ENCODE measurements around the gene HES1. TPM values are rescaled to one million over a fixed set of nuclear protein-coding genes. Genes with fewer than 3 reads are reported as not detected.

HES1 gene
- total and polyA plus RNA-seq, 10 of the 15 experiments (the other 5 are each of a cell fraction or from before 2014, with no cell fraction given): 0.46 to 5.3 (median 2.3) TPM

DNA sequence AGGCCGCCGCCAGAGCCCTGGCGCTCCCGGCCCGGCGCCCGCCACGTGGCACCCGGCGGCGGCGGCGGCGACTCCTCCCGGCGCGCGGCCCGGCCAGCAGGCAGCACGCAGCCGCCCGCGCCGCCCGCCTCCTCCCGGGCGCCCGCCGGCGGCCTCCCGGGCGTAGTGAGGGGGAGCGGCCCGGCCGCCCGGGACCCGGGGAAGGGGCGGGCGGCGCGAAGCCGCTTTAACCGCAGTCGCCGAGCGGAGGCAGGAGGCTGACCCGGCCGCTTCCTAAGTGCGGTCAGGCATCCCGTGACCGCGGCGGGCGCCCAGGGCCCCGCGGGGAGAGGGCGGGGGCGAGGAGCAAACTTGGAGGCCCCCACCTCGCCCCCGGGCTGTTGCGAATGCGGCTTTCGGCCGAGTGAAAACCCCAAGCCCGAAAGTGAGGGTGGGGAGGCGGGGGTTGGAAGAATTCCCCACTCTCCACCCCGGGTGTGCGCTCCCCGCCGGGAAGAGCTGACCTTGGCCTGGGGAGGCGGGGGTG, 1.7 kb upstream of the HES1 start (continued):
- TF ChIP-seq FOS (IDR thresholded peaks at IDR 0.05; ENCODE audit: borderline replicate concordance, extremely low read depth, insufficient read length) (no peak), CBX5 (IDR thresholded peaks at IDR 0.05; ENCODE audit: low read depth) (no peak), RAD21 (IDR thresholded peaks at IDR 0.05; ENCODE audit: insufficient read depth, low read depth, low read length) (no peak), YBX1 (IDR thresholded peaks at IDR 0.05) (no peak), IKZF1 (conservative IDR thresholded peaks at IDR 0.05) (peak; percentile 87), ZNF622 (IDR thresholded peaks at IDR 0.05) (no peak), CHD2 (IDR thresholded peaks at IDR 0.05; ENCODE audit: borderline replicate concordance, low read depth, low read length) (no peak), NR2F1 (conservative IDR thresholded peaks at IDR 0.05) (peak; percentile 68), JUNB (IDR thresholded peaks at IDR 0.05) (no peak), SREBF1 (IDR thresholded peaks at IDR 0.05; ENCODE audit: low read length) (no peak), PAX5 (IDR thresholded peaks at IDR 0.05; ENCODE audit: borderline replicate concordance, low read depth, low read length) (peak; percentile 50; the same call in 1 of the 2 replicates), SPI1 (IDR thresholded peaks at IDR 0.05; ENCODE audit: borderline replicate concordance, insufficient read depth, low read depth, low read length) (no peak), ZNF384 (IDR thresholded peaks at IDR 0.05; ENCODE audit: borderline replicate concordance, low read depth, low read length) (no peak), TCF7 (IDR thresholded peaks at IDR 0.05; ENCODE audit: borderline replicate concordance) (no peak), ELK1 (IDR thresholded peaks at IDR 0.05; ENCODE audit: low read depth, low read length) (no peak)
- TF ChIP-seq, protein P1, sequence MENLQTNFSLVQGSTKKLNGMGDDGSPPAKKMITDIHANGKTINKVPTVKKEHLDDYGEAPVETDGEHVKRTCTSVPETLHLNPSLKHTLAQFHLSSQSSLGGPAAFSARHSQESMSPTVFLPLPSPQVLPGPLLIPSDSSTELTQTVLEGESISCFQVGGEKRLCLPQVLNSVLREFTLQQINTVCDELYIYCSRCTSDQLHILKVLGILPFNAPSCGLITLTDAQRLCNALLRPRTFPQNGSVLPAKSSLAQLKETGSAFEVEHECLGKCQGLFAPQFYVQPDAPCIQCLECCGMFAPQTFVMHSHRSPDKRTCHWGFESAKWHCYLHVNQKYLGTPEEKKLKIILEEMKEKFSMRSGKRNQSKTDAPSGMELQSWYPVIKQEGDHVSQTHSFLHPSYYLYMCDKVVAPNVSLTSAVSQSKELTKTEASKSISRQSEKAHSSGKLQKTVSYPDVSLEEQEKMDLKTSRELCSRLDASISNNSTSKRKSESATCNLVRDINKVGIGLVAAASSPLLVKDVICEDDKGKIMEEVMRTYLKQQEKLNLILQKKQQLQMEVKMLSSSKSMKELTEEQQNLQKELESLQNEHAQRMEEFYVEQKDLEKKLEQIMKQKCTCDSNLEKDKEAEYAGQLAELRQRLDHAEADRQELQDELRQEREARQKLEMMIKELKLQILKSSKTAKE (IDR thresholded peaks at IDR 0.05; ENCODE audit: low read depth, poor library complexity, severe bottlenecking): no peak
- TF ChIP-seq, protein P2, sequence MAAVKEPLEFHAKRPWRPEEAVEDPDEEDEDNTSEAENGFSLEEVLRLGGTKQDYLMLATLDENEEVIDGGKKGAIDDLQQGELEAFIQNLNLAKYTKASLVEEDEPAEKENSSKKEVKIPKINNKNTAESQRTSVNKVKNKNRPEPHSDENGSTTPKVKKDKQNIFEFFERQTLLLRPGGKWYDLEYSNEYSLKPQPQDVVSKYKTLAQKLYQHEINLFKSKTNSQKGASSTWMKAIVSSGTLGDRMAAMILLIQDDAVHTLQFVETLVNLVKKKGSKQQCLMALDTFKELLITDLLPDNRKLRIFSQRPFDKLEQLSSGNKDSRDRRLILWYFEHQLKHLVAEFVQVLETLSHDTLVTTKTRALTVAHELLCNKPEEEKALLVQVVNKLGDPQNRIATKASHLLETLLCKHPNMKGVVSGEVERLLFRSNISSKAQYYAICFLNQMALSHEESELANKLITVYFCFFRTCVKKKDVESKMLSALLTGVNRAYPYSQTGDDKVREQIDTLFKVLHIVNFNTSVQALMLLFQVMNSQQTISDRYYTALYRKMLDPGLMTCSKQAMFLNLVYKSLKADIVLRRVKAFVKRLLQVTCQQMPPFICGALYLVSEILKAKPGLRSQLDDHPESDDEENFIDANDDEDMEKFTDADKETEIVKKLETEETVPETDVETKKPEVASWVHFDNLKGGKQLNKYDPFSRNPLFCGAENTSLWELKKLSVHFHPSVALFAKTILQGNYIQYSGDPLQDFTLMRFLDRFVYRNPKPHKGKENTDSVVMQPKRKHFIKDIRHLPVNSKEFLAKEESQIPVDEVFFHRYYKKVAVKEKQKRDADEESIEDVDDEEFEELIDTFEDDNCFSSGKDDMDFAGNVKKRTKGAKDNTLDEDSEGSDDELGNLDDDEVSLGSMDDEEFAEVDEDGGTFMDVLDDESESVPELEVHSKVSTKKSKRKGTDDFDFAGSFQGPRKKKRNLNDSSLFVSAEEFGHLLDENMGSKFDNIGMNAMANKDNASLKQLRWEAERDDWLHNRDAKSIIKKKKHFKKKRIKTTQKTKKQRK (IDR thresholded peaks at IDR 0.05; ENCODE audit: low read depth, low read length): no peak
- TF ChIP-seq, protein P3, sequence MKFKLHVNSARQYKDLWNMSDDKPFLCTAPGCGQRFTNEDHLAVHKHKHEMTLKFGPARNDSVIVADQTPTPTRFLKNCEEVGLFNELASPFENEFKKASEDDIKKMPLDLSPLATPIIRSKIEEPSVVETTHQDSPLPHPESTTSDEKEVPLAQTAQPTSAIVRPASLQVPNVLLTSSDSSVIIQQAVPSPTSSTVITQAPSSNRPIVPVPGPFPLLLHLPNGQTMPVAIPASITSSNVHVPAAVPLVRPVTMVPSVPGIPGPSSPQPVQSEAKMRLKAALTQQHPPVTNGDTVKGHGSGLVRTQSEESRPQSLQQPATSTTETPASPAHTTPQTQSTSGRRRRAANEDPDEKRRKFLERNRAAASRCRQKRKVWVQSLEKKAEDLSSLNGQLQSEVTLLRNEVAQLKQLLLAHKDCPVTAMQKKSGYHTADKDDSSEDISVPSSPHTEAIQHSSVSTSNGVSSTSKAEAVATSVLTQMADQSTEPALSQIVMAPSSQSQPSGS (IDR thresholded peaks at IDR 0.05; ENCODE audit: low read length): no peak
- TF ChIP-seq, protein P4, sequence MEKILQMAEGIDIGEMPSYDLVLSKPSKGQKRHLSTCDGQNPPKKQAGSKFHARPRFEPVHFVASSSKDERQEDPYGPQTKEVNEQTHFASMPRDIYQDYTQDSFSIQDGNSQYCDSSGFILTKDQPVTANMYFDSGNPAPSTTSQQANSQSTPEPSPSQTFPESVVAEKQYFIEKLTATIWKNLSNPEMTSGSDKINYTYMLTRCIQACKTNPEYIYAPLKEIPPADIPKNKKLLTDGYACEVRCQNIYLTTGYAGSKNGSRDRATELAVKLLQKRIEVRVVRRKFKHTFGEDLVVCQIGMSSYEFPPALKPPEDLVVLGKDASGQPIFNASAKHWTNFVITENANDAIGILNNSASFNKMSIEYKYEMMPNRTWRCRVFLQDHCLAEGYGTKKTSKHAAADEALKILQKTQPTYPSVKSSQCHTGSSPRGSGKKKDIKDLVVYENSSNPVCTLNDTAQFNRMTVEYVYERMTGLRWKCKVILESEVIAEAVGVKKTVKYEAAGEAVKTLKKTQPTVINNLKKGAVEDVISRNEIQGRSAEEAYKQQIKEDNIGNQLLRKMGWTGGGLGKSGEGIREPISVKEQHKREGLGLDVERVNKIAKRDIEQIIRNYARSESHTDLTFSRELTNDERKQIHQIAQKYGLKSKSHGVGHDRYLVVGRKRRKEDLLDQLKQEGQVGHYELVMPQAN (conservative IDR thresholded peaks at IDR 0.05): no peak

Measured in GM12878 (cell line).